ENCODE data around the gene LETM1.

LETM1 gene

GRCh38 chr4:1813915-1814314 lies 42.0 kb downstream of the LETM1 start:
- no peak overlapping the region for H3K27ac ChIP-seq
- no peak for TF ChIP-seq CTCF (conservative IDR thresholded peaks at IDR 0.05)

- no peak for TF ChIP-seq CTCF (conservative IDR thresholded peaks at IDR 0.05)
- peak overlapping the region; percentile 31 for H3K27ac ChIP-seq
These were observed 42.7 kb downstream of the LETM1 start for GRCh38 chr4:1813231-1813630.

- no peak for TF ChIP-seq CTCF (conservative IDR thresholded peaks at IDR 0.05)
- H3K27ac ChIP-seq, result peak overlapping the region; percentile 31
These were observed 43.2 kb downstream of the LETM1 start for GRCh38 chr4:1812720-1813119.

- H3K27ac ChIP-seq, result no peak overlapping the region
- TF ChIP-seq CTCF (conservative IDR thresholded peaks at IDR 0.05), result no peak
These were observed 45.2 kb downstream of the LETM1 start for GRCh38 chr4:1810765-1811164.

GRCh38 chr4:1809754-1810502 lies 46.0 kb downstream of the LETM1 start:
- H3K27ac ChIP-seq, result no peak overlapping the region
- TF ChIP-seq CTCF (conservative IDR thresholded peaks at IDR 0.05), result peak; percentile 78

- no peak for TF ChIP-seq CTCF (conservative IDR thresholded peaks at IDR 0.05)
- no peak overlapping the region for H3K27ac ChIP-seq
These were observed 46.9 kb downstream of the LETM1 start for GRCh38 chr4:1808851-1809753.

GRCh38 chr4:1808396-1808795 lies 47.6 kb downstream of the LETM1 start:
- TF ChIP-seq CTCF (conservative IDR thresholded peaks at IDR 0.05), result no peak
- H3K27ac ChIP-seq, result no peak overlapping the region
